Testis (tissue), 2 donors: ENCODE data around the gene ELOA.

Experiments used
- POLR2A ChIP-seq: fragments of 450-650 bp; IDR thresholded peaks from one replicate; pipeline ENCODE4 v1.6.1; 2017; ENCODE audit warnings: antibody characterized with exemption, mild to moderate bottlenecking, moderate library complexity
- TF ChIP-seq, protein P1 (sequence below), 3 experiments: fragments of 450-650 bp in 2 of 3; fragments of 200-600 bp in 1 of 3; sonication (generic) in 1 of 3; IDR thresholded peaks; one replicate each; pipeline ENCODE4 v1.5.1; 2016 to 2019; ENCODE audit warnings: antibody characterized with exemption in 3 of 3, mild to moderate bottlenecking in 2 of 3, moderate library complexity in 1 of 3

DNA sequence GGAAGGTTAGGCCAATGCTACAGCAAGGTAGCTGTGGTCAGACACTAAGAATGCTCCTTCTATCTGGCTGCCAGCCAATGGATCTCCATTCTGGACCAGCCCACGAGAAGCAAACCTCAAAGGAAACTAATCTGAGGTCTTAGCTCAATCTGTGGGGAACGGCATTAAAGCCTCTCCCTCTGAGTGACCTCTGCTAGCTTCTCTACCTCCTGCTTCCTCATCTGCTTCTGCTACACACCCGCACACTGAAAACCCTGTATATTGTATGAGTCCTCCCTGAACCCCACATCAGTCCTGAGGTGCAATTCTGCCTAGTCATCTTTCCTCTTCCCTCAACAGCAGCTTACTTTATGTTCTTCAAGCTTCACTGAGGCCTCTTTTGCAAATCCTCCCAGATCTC, 64.2 kb downstream of the ELOA start:
- TF ChIP-seq, protein P1, sequence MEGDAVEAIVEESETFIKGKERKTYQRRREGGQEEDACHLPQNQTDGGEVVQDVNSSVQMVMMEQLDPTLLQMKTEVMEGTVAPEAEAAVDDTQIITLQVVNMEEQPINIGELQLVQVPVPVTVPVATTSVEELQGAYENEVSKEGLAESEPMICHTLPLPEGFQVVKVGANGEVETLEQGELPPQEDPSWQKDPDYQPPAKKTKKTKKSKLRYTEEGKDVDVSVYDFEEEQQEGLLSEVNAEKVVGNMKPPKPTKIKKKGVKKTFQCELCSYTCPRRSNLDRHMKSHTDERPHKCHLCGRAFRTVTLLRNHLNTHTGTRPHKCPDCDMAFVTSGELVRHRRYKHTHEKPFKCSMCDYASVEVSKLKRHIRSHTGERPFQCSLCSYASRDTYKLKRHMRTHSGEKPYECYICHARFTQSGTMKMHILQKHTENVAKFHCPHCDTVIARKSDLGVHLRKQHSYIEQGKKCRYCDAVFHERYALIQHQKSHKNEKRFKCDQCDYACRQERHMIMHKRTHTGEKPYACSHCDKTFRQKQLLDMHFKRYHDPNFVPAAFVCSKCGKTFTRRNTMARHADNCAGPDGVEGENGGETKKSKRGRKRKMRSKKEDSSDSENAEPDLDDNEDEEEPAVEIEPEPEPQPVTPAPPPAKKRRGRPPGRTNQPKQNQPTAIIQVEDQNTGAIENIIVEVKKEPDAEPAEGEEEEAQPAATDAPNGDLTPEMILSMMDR (IDR thresholded peaks at IDR 0.05) = no peak
- no peak for TF ChIP-seq POLR2A
